GM12878 (cell line): Measurements from ENCODE around the gene SH3BP5. TPM values are rescaled to one million over a fixed set of nuclear protein-coding genes. Genes with fewer than 3 reads are reported as not detected.

Experiments used
- ATAC-seq: fragments of 200-7000 bp; cut with Tn5 transposase; 3 replicates; pipeline ENCODE4 v1.9.1; 2020; ENCODE audit warnings: mild to moderate bottlenecking, moderate library complexity
- BruUV-seq: library from RNA; stranded (reverse); fragments of 400-500 nt; replicated peaks from 2 replicates; lab custom pipeline; 2021; lab: Mats Ljungman, UMichigan
- CTCF ChIA-PET: fragments of 300-600 bp; sonication (Branson Sonifier 250); formaldehyde crosslinking; extraction: SDS; loops from one replicate; lab custom pipeline; 2021; ENCODE audit warnings: inconsistent platforms; lab: Yijun Ruan, JAX
- POLR2A ChIA-PET: fragments of 350-600 bp; formaldehyde crosslinking; extraction: SDS; loops from one replicate; lab custom pipeline; 2021; ENCODE audit warnings: inconsistent platforms; lab: Charles Lee
- RAD21 ChIA-PET: fragments of 300-600 bp; sonication (Branson Sonifier 250); formaldehyde crosslinking; loops from one replicate; lab custom pipeline; 2023; ENCODE audit warnings: antibody characterized with exemption; ENCODE audit not compliant: unreplicated experiment; lab: Charles Lee
- SMC1A ChIA-PET: fragments of 300-600 bp; sonication (Branson Sonifier 250); formaldehyde crosslinking; loops from one replicate; lab custom pipeline; 2023; ENCODE audit not compliant: unreplicated experiment, uncharacterized antibody; lab: Charles Lee
- DNase-seq: peaks from one replicate; pipeline ENCODE4 v3.0.0-alpha.2; 2011; ENCODE audit warnings: low read depth, low spot score
- FAIRE-seq: peaks from 3 replicates; lab custom pipeline; 2011; peaks lifted over from hg19 to GRCh38; lab: Jason Lieb, UNC
- H2AFZ ChIP-seq: 2 replicates; pipeline ENCODE4 v1.6.0; 2011; ENCODE audit warnings: low read depth, low read length, control low read depth; ENCODE audit not compliant: control insufficient read depth
- H3K27ac ChIP-seq: 2 replicates; pipeline ENCODE4 v1.5.1; 2011; ENCODE audit warnings: control low read depth; ENCODE audit not compliant: control insufficient read depth, insufficient read depth
- H3K27me3 ChIP-seq, 2 experiments: replicated peaks in 1 of 2; 2 replicates each; pipeline versions ENCODE4 v1.6.0 to v1.6.1; 2011; ENCODE audit warnings: low read length in 1 of 2; ENCODE audit not compliant: control insufficient read depth in 2 of 2, insufficient read depth in 2 of 2
- H3K36me3 ChIP-seq, 2 experiments: 2 replicates each; pipeline ENCODE4 v1.5.1; 2011; ENCODE audit warnings: low read length in 1 of 2; ENCODE audit not compliant: control insufficient read depth in 2 of 2, insufficient read depth in 2 of 2
- H3K4me1 ChIP-seq: 2 replicates; pipeline ENCODE4 v1.6.1; 2011; ENCODE audit warnings: mild to moderate bottlenecking, low read length, moderate library complexity, mixed read lengths; ENCODE audit not compliant: control insufficient read depth, insufficient read depth
- H3K4me2 ChIP-seq: 2 replicates; pipeline ENCODE4 v1.6.0; 2011; ENCODE audit warnings: control low read depth; ENCODE audit not compliant: control insufficient read depth, insufficient read depth
- H3K4me3 ChIP-seq: fragments of 200-600 bp; sonication (generic); 2 replicates; pipeline ENCODE4 v1.5.1; 2016
- H3K79me2 ChIP-seq: 2 replicates; pipeline ENCODE4 v1.6.0; 2011; ENCODE audit warnings: low read length; ENCODE audit not compliant: control insufficient read depth, insufficient read depth
- H3K9ac ChIP-seq: 2 replicates; pipeline ENCODE4 v1.8.0; 2011; ENCODE audit warnings: low read length, control low read depth, mixed read lengths; ENCODE audit not compliant: control insufficient read depth, insufficient read depth
- H3K9me3 ChIP-seq: replicated peaks from 3 replicates; pipeline ENCODE4 v1.5.1; 2011; ENCODE audit warnings: mild to moderate bottlenecking, low read length; ENCODE audit not compliant: control insufficient read depth, insufficient read depth
- H4K20me1 ChIP-seq: 2 replicates; pipeline ENCODE4 v1.6.0; 2011; ENCODE audit not compliant: control insufficient read depth, insufficient read depth
- BACH1 ChIP-seq: fragments of 450-650 bp; IDR thresholded peaks from 2 replicates; pipeline ENCODE4 v1.6.1; 2017; ENCODE audit warnings: mild to moderate bottlenecking, borderline replicate concordance
- BMI1 ChIP-seq: fragments of 450-650 bp; IDR thresholded peaks from 2 replicates; pipeline ENCODE4 v1.6.1; 2016; ENCODE audit warnings: mild to moderate bottlenecking, moderate library complexity, borderline replicate concordance
- BRCA1 ChIP-seq: IDR thresholded peaks from 2 replicates; pipeline ENCODE4 v1.6.1; 2011; ENCODE audit warnings: low read depth, low read length, improper control_type of control experiment
- CBFB ChIP-seq: IDR thresholded peaks from 2 replicates; pipeline ENCODE4 v1.6.1; 2016; ENCODE audit warnings: antibody characterized with exemption, low read depth
- CBX3 ChIP-seq: fragments of 200-600 bp; sonication (generic); IDR thresholded peaks from 2 replicates; pipeline ENCODE4 v1.6.1; 2016; ENCODE audit warnings: low read depth, borderline replicate concordance
- CEBPB ChIP-seq, 2 experiments: fragments of 150-350 bp in 1 of 2; IDR thresholded peaks; 2 replicates each; pipeline ENCODE4 v1.6.1; 2012 to 2014; ENCODE audit warnings: low read depth in 2 of 2, low read length in 2 of 2, borderline replicate concordance in 1 of 2, inconsistent platforms in 1 of 2
- CHD2 ChIP-seq: IDR thresholded peaks from 2 replicates; pipeline ENCODE4 v1.6.1; 2011; ENCODE audit warnings: low read depth, low read length, improper control_type of control experiment, borderline replicate concordance
- CHD4 ChIP-seq: fragments of 200-600 bp; sonication (generic); IDR thresholded peaks from 2 replicates; pipeline ENCODE4 v1.6.1; 2016; ENCODE audit warnings: mild to moderate bottlenecking
- CREM ChIP-seq: IDR thresholded peaks from 2 replicates; pipeline ENCODE4 v1.6.1; 2014; ENCODE audit warnings: antibody characterized with exemption, low read depth
- GABPA ChIP-seq: IDR thresholded peaks from 2 replicates; pipeline ENCODE4 v1.6.1; 2014; ENCODE audit warnings: antibody characterized with exemption, low read depth, mild to moderate bottlenecking, inconsistent platforms
- MEF2A ChIP-seq: IDR thresholded peaks from 2 replicates; pipeline ENCODE4 v1.6.1; 2011; ENCODE audit warnings: low read depth, mild to moderate bottlenecking, low read length, moderate library complexity; ENCODE audit not compliant: insufficient read depth
- NFXL1 ChIP-seq: fragments of 450-650 bp; IDR thresholded peaks from 2 replicates; pipeline ENCODE4 v1.6.1; 2017; ENCODE audit warnings: antibody characterized with exemption, mild to moderate bottlenecking, borderline replicate concordance
- NFYB ChIP-seq: IDR thresholded peaks from 2 replicates; pipeline ENCODE4 v1.6.1; 2011; ENCODE audit warnings: low read depth, mild to moderate bottlenecking, low read length, improper control_type of control experiment, moderate library complexity; ENCODE audit not compliant: insufficient read depth
- NR2F1 ChIP-seq: fragments of 450-650 bp; conservative IDR thresholded peaks from 2 replicates; pipeline ENCODE4 v1.6.1; 2017; ENCODE audit warnings: mild to moderate bottlenecking
- RAD51 ChIP-seq: fragments of 450-650 bp; IDR thresholded peaks from 2 replicates; pipeline ENCODE4 v1.6.1; 2016; ENCODE audit warnings: moderate library complexity, mild to moderate bottlenecking, inconsistent platforms
- SP1 ChIP-seq: IDR thresholded peaks from one replicate; pipeline ENCODE4 v1.6.1; 2011; ENCODE audit warnings: low read depth, low read length
- TARDBP ChIP-seq: IDR thresholded peaks from 2 replicates; pipeline ENCODE4 v1.6.1; 2016; ENCODE audit warnings: borderline replicate concordance
- ZNF24 ChIP-seq: fragments of 450-650 bp; IDR thresholded peaks from 2 replicates; pipeline ENCODE4 v1.6.1; 2017; ENCODE audit warnings: antibody characterized with exemption, mild to moderate bottlenecking
- WGBS: methylation state at CpG from one replicate; pipeline ENCODE4 v1.1.6; 2016; ENCODE audit warnings: low lambda C conversion rate; ENCODE audit not compliant: insufficient replicate concordance, insufficient coverage; ENCODE audit errors: missing lambda C conversion rate; 5-methylcytosine and 5-hydroxymethylcytosine counted together
- in situ Hi-C: fragments of 300-500 bp; cut with MboI; formaldehyde crosslinking; loops from 9 replicates; pipeline ENCODE4 v1.14.3; 2018; ENCODE audit warnings: mixed read lengths
- intact Hi-C: fragments of 100-400 bp; cut with micrococcal nuclease; formaldehyde crosslinking; loops from one replicate; pipeline ENCODE4 v1.14.2; 2022; ENCODE audit not compliant: unreplicated experiment
- polyA plus RNA-seq, 11 experiments: library from polyadenylated mRNA; depleted of rRNA in 4 of 11; unstranded in 6 of 11; stranded (reverse) in 5 of 11; fragments of >200 nt; fragmentation: Nextera tagmentation in 4 of 11; fragmentation: Illumina TruSeq in 1 of 11; extraction: Ambion mirVana in 4 of 11; extraction: Trizol in 1 of 11; gene quantifications; 1 replicate in 1 of 11; 2 replicates in 10 of 11; pipeline versions ENCODE4 v1.2.1 to v1.2.3, GENCODE V29; 2011 to 2016; ENCODE audit warnings: inconsistent platforms in 2 of 11, missing spikeins in 2 of 11, low read depth in 1 of 11
- total RNA-seq, 4 experiments: library from RNA; depleted of rRNA in 3 of 4; stranded (reverse); fragments of >200 nt in 3 of 4; fragmentation: Illumina TruSeq in 1 of 4; extraction: Trizol in 1 of 4; gene quantifications; 2 replicates each; pipeline versions ENCODE4 v1.2.1 to v1.2.3, GENCODE V29; 2013 to 2021
- TF ChIP-seq, protein P1 (sequence below): IDR thresholded peaks from 2 replicates; pipeline ENCODE4 v1.6.1; 2011; ENCODE audit warnings: low read depth, mild to moderate bottlenecking, low read length, moderate library complexity, borderline replicate concordance; ENCODE audit errors: extremely low read depth
- TF ChIP-seq, protein P2 (sequence below): IDR thresholded peaks from 2 replicates; pipeline ENCODE4 v1.6.1; 2011; ENCODE audit warnings: mild to moderate bottlenecking, low read depth, low read length, moderate library complexity; ENCODE audit not compliant: insufficient replicate concordance
- TF ChIP-seq, protein P3 (sequence below): fragments of 450-650 bp; IDR thresholded peaks from 2 replicates; pipeline ENCODE4 v1.6.1; 2016; ENCODE audit warnings: mild to moderate bottlenecking

The SH3BP5 gene
- total and polyA plus RNA-seq, 10 of the 15 experiments (the other 5 are each of a cell fraction or from before 2014, with no cell fraction given) = 14.9 to 87.5 (median 43.7) TPM

DNA sequence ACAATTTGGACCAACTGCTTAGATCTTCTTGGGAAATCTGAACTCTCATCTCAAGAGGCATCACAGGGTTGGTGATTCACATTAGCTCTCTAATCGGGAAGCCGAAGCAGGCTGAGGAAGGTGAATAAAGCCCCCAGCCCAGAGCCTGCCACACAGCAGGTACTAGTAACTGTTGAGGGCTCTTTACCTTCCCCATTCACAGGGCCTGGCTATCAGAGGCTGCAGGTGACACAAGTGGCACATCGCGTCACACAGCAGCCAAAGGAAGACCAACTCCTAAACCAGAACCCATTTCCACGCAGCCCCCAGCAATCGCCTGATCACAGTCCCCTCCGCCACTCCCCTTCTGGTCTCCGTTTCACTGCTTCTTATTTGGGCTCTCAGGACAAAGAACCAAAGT, 29.2 kb downstream of the SH3BP5 start (continued):
- no peak for TF ChIP-seq CHD2
- TF ChIP-seq BACH1 = no peak
- TF ChIP-seq CHD4 = no peak
- TF ChIP-seq GABPA = no peak

DNA sequence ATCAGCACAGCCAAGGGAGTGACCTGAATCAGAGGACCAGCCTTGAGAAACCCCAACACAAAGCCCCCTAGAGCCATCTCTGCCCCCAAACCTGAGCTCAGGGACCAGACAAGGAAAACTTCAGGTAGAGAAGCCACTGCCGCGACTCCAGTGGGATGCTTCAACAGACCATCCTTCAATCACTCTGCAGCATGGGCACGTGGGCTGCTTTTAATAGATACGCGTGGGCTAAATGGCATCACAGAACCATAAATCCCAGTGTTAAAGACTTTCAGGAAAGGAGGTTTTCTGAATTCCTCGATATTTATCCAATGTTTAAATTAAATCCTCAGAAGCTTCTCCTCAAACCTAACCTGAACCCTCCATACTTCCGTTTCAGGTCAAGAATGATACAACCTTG, 30.6 kb downstream of the SH3BP5 start:
- no peak for TF ChIP-seq CBFB
- TF ChIP-seq, protein P1, sequence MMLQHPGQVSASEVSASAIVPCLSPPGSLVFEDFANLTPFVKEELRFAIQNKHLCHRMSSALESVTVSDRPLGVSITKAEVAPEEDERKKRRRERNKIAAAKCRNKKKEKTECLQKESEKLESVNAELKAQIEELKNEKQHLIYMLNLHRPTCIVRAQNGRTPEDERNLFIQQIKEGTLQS = no peak
- no peak for TF ChIP-seq CBX3
- TF ChIP-seq TARDBP = no peak
- TF ChIP-seq NFXL1 = no peak
- TF ChIP-seq MEF2A = no peak
- TF ChIP-seq, protein P2, sequence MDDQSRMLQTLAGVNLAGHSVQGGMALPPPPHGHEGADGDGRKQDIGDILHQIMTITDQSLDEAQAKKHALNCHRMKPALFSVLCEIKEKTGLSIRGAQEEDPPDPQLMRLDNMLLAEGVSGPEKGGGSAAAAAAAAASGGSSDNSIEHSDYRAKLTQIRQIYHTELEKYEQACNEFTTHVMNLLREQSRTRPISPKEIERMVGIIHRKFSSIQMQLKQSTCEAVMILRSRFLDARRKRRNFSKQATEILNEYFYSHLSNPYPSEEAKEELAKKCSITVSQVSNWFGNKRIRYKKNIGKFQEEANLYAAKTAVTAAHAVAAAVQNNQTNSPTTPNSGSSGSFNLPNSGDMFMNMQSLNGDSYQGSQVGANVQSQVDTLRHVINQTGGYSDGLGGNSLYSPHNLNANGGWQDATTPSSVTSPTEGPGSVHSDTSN = no peak
- TF ChIP-seq NR2F1 = no peak
- no peak for TF ChIP-seq SP1
- no peak for TF ChIP-seq BRCA1
- no peak for TF ChIP-seq BMI1
- no peak for TF ChIP-seq CREM
- TF ChIP-seq, protein P3, sequence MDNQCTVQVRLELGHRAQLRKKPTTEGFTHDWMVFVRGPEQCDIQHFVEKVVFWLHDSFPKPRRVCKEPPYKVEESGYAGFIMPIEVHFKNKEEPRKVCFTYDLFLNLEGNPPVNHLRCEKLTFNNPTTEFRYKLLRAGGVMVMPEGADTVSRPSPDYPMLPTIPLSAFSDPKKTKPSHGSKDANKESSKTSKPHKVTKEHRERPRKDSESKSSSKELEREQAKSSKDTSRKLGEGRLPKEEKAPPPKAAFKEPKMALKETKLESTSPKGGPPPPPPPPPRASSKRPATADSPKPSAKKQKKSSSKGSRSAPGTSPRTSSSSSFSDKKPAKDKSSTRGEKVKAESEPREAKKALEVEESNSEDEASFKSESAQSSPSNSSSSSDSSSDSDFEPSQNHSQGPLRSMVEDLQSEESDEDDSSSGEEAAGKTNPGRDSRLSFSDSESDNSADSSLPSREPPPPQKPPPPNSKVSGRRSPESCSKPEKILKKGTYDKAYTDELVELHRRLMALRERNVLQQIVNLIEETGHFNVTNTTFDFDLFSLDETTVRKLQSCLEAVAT = no peak
- TF ChIP-seq GABPA = no peak
- no peak for TF ChIP-seq RAD51
- TF ChIP-seq NFYB = no peak
- TF ChIP-seq CEBPB (IDR thresholded peaks at IDR 0.05; ENCODE audit: borderline replicate concordance in 1 of 2, low read depth in 2 of 2, low read length in 2 of 2) = no peak
- TF ChIP-seq ZNF24 = no peak
- DNase-seq (no peak), ATAC-seq (no peak), FAIRE-seq (no peak)
- H3K9me3 ChIP-seq = no peaks in the 10 kb centered on the region
- H2AFZ ChIP-seq = no peak overlapping the region
- SMC1A ChIA-PET = interaction anchor here (1.3 to 1.4 kb wide), 3 partner anchors 9 to 34 kb away, joined by 3 to 4 read pairs (median 3); no protein-coding TSS in a partner anchor
- CTCF ChIA-PET = interaction anchor here (1.9 kb wide), 1 partner anchor 9 kb away, joined by 6 read pairs; no protein-coding TSS in a partner anchor
- 93% methylated on average over 7 of the region's 7 CpGs for WGBS
- RAD21 ChIA-PET = interaction anchor here (1.8 kb wide), 1 partner anchor 34 kb away, joined by 5 read pairs; no protein-coding TSS in a partner anchor
- no peaks in the 10 kb centered on the region for H3K27me3 ChIP-seq
- intact Hi-C loops (no loop called here), in situ Hi-C loops (no loop called here)
- BruUV-seq = no TSS peak
- no peak overlapping the region for H3K4me3 ChIP-seq
- H3K4me2 ChIP-seq = no peak overlapping the region
- H3K79me2 ChIP-seq = no peaks in the 10 kb centered on the region; the same call in none of the 2 replicates
- no peak overlapping the region for H3K27ac ChIP-seq
- H3K36me3 ChIP-seq = peaks cover 17 to 35% of the 10 kb centered on the region in 2 experiments
- POLR2A ChIA-PET = no interaction called here
- H4K20me1 ChIP-seq = no peaks in the 10 kb centered on the region; the same call in 1 of the 2 replicates
- H3K4me1 ChIP-seq = peaks cover 4% of the 10 kb centered on the region; the same call in 1 of the 2 replicates
- no peak overlapping the region for H3K9ac ChIP-seq
